Smooth muscle cell (in vitro differentiated cells): ENCODE results near the gene TMPRSS11E. TPM values are rescaled to one million over a fixed set of nuclear protein-coding genes. Genes with fewer than 3 reads are reported as not detected.
"Not testable (repeated sequence)": the region's sequence is repeated elsewhere in the genome, so short reads cannot be mapped to it uniquely, and the experiment has no call there.

Experiments used
- DNase-seq: peaks from one replicate; lab custom pipeline; 2025; ENCODE audit not compliant: unreplicated experiment; lab: John Stamatoyannopoulos, UW
- H2AFZ ChIP-seq: fragments of 200-600 bp; sonication (generic); 2 replicates; pipeline ENCODE4 v1.6.0; 2016; ENCODE audit warnings: antibody characterized with exemption, low read depth, mild to moderate bottlenecking
- H3F3A ChIP-seq: fragments of 200-600 bp; sonication (generic); 2 replicates; pipeline ENCODE4 v1.6.0; 2017; ENCODE audit warnings: antibody characterized with exemption, low read depth
- H3K27ac ChIP-seq: fragments of 200-600 bp; sonication (generic); 2 replicates; pipeline ENCODE4 v1.5.1; 2016; ENCODE audit warnings: low read depth, mild to moderate bottlenecking
- H3K27me3 ChIP-seq: fragments of 200-600 bp; sonication (generic); 2 replicates; pipeline ENCODE4 v1.6.1; 2016; ENCODE audit warnings: low read depth, mild to moderate bottlenecking
- H3K36me3 ChIP-seq: fragments of 200-600 bp; sonication (generic); 2 replicates; pipeline ENCODE4 v1.5.1; 2016; ENCODE audit warnings: low read depth
- H3K4me1 ChIP-seq: fragments of 200-600 bp; sonication (generic); 2 replicates; pipeline ENCODE4 v1.5.1; 2016; ENCODE audit warnings: low read depth
- H3K4me2 ChIP-seq: fragments of 200-600 bp; sonication (generic); 2 replicates; pipeline ENCODE4 v1.6.0; 2016; ENCODE audit warnings: mild to moderate bottlenecking
- H3K4me3 ChIP-seq: fragments of 200-600 bp; sonication (generic); 2 replicates; pipeline ENCODE4 v1.5.1; 2016; ENCODE audit warnings: mild to moderate bottlenecking
- H3K79me2 ChIP-seq: fragments of 200-600 bp; sonication (generic); 2 replicates; pipeline ENCODE4 v1.6.0; 2016; ENCODE audit warnings: low read depth, mild to moderate bottlenecking
- H3K9ac ChIP-seq: fragments of 200-600 bp; sonication (generic); 2 replicates; pipeline ENCODE4 v1.6.0; 2016; ENCODE audit warnings: low read depth
- H3K9me3 ChIP-seq: fragments of 200-600 bp; sonication (generic); replicated peaks from 2 replicates; pipeline ENCODE4 v1.5.1; 2016; ENCODE audit warnings: low read depth
- H4K20me1 ChIP-seq: fragments of 200-600 bp; sonication (generic); 2 replicates; pipeline ENCODE4 v1.6.0; 2016; ENCODE audit warnings: low read depth
- CTCF ChIP-seq: fragments of 200-600 bp; sonication (generic); IDR thresholded peaks from 2 replicates; pipeline ENCODE4 v1.5.1; 2017; ENCODE audit warnings: borderline replicate concordance, mild to moderate bottlenecking, antibody characterized with exemption; ENCODE audit not compliant: insufficient read depth, poor library complexity, severe bottlenecking
- WGBS: methylation state at CpG from one replicate; pipeline ENCODE4 v1.1.7; 2016; ENCODE audit warnings: low lambda C conversion rate; 5-methylcytosine and 5-hydroxymethylcytosine counted together
- polyA plus RNA-seq: library from polyadenylated mRNA; unstranded; fragments of >200 nt; fragmentation: Nextera tagmentation; extraction: Ambion mirVana; gene quantifications from 2 replicates; pipeline ENCODE4 v1.2.1, GENCODE V29; 2016
- total RNA-seq: library from RNA; depleted of rRNA; stranded (reverse); fragments of >200 nt; gene quantifications from 2 replicates; pipeline ENCODE4 v1.2.3, GENCODE V29; 2014

TMPRSS11E gene
- total and polyA plus RNA-seq, 2 experiments from 2014 or later = 1.0 to 14.7 TPM

GRCh38 chr4:68504836-68505235, 57.6 kb downstream of the TMPRSS11E start:
- H3K4me3 ChIP-seq, DNase-seq, H3K4me2 ChIP-seq, H3K27ac ChIP-seq, H3K4me1 ChIP-seq, H2AFZ ChIP-seq, H3K27me3 ChIP-seq, H4K20me1 ChIP-seq, H3K9ac ChIP-seq, H3K9me3 ChIP-seq, H3F3A ChIP-seq, H3K36me3 ChIP-seq, H3K79me2 ChIP-seq: not testable (repeated sequence)
- 93% methylated on average over 4 of the region's 4 CpGs for WGBS

DNA sequence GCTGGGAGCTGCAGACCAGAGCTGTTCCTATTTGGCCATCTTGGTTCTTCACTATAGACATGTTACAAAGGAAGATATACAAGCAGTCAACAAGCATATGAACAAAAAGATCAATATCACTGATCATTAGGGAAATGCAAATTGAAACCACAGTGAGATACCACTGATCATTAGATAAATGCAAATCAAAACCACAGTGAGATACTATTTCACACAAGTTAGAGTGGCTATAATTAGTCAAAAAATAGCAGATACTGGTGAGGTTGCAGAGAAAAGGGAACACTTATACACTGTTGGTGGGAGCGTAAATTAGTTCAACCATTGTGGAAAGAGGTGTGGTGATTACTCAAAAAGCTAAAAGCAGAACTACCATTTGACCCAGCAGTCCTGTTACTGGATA, 58.2 kb downstream of the TMPRSS11E start:
- H3K4me3 ChIP-seq, H4K20me1 ChIP-seq, H3K9me3 ChIP-seq, H3F3A ChIP-seq, H3K4me1 ChIP-seq, DNase-seq, H3K36me3 ChIP-seq, H3K27ac ChIP-seq, H3K9ac ChIP-seq, H3K79me2 ChIP-seq, H3K4me2 ChIP-seq, H3K27me3 ChIP-seq, H2AFZ ChIP-seq: not testable (repeated sequence)
- WGBS = 94% methylated on average over 1 of the region's 1 CpG

DNA sequence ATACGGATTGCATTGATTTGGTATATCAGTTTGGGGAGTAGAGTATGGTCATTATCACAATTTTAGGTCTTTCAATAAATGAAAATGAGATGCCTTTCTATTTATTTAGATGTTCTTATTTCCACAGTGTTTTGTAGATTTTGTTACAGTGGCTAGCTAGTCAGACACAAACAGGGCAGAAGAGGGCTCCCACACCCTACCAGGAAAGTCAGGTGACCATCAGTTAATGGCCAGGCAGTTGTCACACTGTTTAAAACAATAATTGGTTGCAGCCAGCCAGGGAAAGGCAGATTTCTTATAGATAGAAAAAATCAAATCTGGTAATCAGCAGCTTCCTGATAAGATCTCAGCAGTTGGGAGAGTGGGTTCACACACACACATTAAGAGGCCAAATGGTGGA, 71.6 kb downstream of the TMPRSS11E start:
- Histone ChIP-seq H3K4me3 (no peak overlapping the region), H3K27me3 (no peaks in the 10 kb centered on the region), H3K79me2 (no peaks in the 10 kb centered on the region), H3K27ac (no peak overlapping the region), H3K4me2 (no peak overlapping the region), H3K9me3 (no peaks in the 10 kb centered on the region), H4K20me1 (no peaks in the 10 kb centered on the region), H3K36me3 (no peaks in the 10 kb centered on the region), H3F3A (no peaks in the 10 kb centered on the region), H2AFZ (no peak overlapping the region), H3K9ac (no peak overlapping the region), H3K4me1 (no peaks in the 10 kb centered on the region)
- DNase-seq = no peak
- TF ChIP-seq CTCF = no peak
- WGBS = no CpG with 5 or more reads among the region's 1 CpG

- no peak for DNase-seq
- Histone ChIP-seq H3K4me1 (no peaks in the 10 kb centered on the region), H3K36me3 (no peaks in the 10 kb centered on the region), H3K79me2 (no peaks in the 10 kb centered on the region), H3K27ac (no peak overlapping the region), H3F3A (no peaks in the 10 kb centered on the region), H3K27me3 (no peaks in the 10 kb centered on the region), H3K4me3 (no peak overlapping the region), H3K4me2 (no peak overlapping the region), H3K9me3 (no peaks in the 10 kb centered on the region), H3K9ac (no peak overlapping the region), H4K20me1 (no peaks in the 10 kb centered on the region), H2AFZ (no peak overlapping the region)
- no CpG with 5 or more reads among the region's 2 CpGs for WGBS
- TF ChIP-seq CTCF = no peak
These were observed 73.7 kb downstream of the TMPRSS11E start for GRCh38 chr4:68520985-68521384.

- not testable (repeated sequence) for H3K27me3 ChIP-seq, H4K20me1 ChIP-seq, H3K4me3 ChIP-seq, H3K4me1 ChIP-seq, H3F3A ChIP-seq, H3K9me3 ChIP-seq, H3K36me3 ChIP-seq, H2AFZ ChIP-seq, H3K27ac ChIP-seq, H3K9ac ChIP-seq, H3K4me2 ChIP-seq, DNase-seq, H3K79me2 ChIP-seq
- no CpG with 5 or more reads among the region's 1 CpG for WGBS
These were observed 75.0 kb downstream of the TMPRSS11E start for GRCh38 chr4:68522232-68522631.
